HepG2 (cell line): ENCODE data around the gene RHOBTB1. TPM values are rescaled to one million over a fixed set of nuclear protein-coding genes. Genes with fewer than 3 reads are reported as not detected.
A peak's percentile ranks its signal among the peaks of the same experiment; 100 is the strongest.

Source experiments
- ATAC-seq: fragments of 200-7000 bp; cut with Tn5 transposase; 3 replicates; pipeline ENCODE4 v1.9.1; 2020; ENCODE audit warnings: mild to moderate bottlenecking, moderate library complexity
- BruUV-seq: library from RNA; stranded (reverse); fragments of 400-500 nt; replicated peaks from 2 replicates; lab custom pipeline; 2021; lab: Mats Ljungman, UMichigan
- CTCF ChIA-PET: fragments of 300-600 bp; formaldehyde crosslinking; extraction: SDS; loops from one replicate; lab custom pipeline; 2021; ENCODE audit warnings: low total read pairs, inconsistent platforms, low intra/inter-chr PET ratio; lab: Yijun Ruan, JAX
- POLR2A ChIA-PET: fragments of 350-600 bp; sonication (Branson Sonifier 250); formaldehyde crosslinking; loops from one replicate; lab custom pipeline; 2020; ENCODE audit warnings: antibody characterized with exemption, inconsistent platforms; lab: Yijun Ruan, JAX
- DNase-seq: peaks from one replicate; pipeline ENCODE4 v3.0.0-alpha.2; 2015; ENCODE audit warnings: low spot score
- FAIRE-seq: peaks from 3 replicates; lab custom pipeline; 2011; peaks lifted over from hg19 to GRCh38; lab: Jason Lieb, UNC
- H2AFZ ChIP-seq: one replicate; pipeline ENCODE4 v1.6.1; 2011; ENCODE audit warnings: low read length, inconsistent platforms
- H3K27ac ChIP-seq: fragments of 300-600 bp; 3 replicates; pipeline ENCODE4 v1.8.0; 2011; ENCODE audit warnings: mixed run types, mild to moderate bottlenecking, mixed read lengths, low read length, inconsistent platforms; ENCODE audit not compliant: insufficient read depth; ENCODE audit errors: extremely low read length
- H3K27me3 ChIP-seq, 2 experiments: fragments of 200-600 bp in 1 of 2; 2 replicates in 1 of 2; 3 replicates in 1 of 2; pipeline versions ENCODE4 v1.6.0 to v1.8.0; 2011; ENCODE audit warnings: low read length in 2 of 2, mild to moderate bottlenecking in 2 of 2, moderate library complexity in 2 of 2, inconsistent platforms in 1 of 2; ENCODE audit not compliant: insufficient read depth in 2 of 2, control insufficient read depth in 1 of 2
- H3K36me3 ChIP-seq, 2 experiments: fragments of 200-600 bp in 1 of 2; replicated peaks in 1 of 2; 2 replicates in 1 of 2; 3 replicates in 1 of 2; pipeline versions ENCODE4 v1.5.1 to v1.8.0; 2011; ENCODE audit warnings: low read length in 2 of 2, inconsistent platforms in 1 of 2; ENCODE audit not compliant: insufficient read depth in 2 of 2, control insufficient read depth in 1 of 2
- H3K4me1 ChIP-seq: 2 replicates; pipeline ENCODE4 v1.5.1; 2012; ENCODE audit warnings: low read length, inconsistent platforms; ENCODE audit not compliant: insufficient read depth
- H3K4me2 ChIP-seq: 2 replicates; pipeline ENCODE4 v1.6.0; 2011; ENCODE audit warnings: low read depth, low read length, inconsistent platforms
- H3K4me3 ChIP-seq, 3 experiments: fragments of 200-600 bp in 1 of 3; sonication (generic), shearing (Covaris generic) in 1 of 3; replicated peaks in 1 of 3; 2 replicates each; pipeline ENCODE4 v1.5.1; 2011 to 2016; ENCODE audit warnings: low read length in 3 of 3, inconsistent platforms in 2 of 3, low read depth in 2 of 3, mild to moderate bottlenecking in 2 of 3, control low read depth in 1 of 3, mixed read lengths in 1 of 3; ENCODE audit not compliant: insufficient read depth in 1 of 3
- H3K79me2 ChIP-seq: one replicate; pipeline ENCODE4 v1.6.1; 2011; ENCODE audit warnings: low read length, inconsistent platforms; ENCODE audit not compliant: insufficient read depth
- H3K9ac ChIP-seq: 2 replicates; pipeline ENCODE4 v1.6.0; 2011; ENCODE audit warnings: mild to moderate bottlenecking, low read depth, low read length, inconsistent platforms; ENCODE audit not compliant: insufficient read depth
- H3K9me3 ChIP-seq: 2 replicates; pipeline ENCODE4 v1.5.1; 2012; ENCODE audit warnings: mild to moderate bottlenecking, low read length
- H4K20me1 ChIP-seq: 2 replicates; pipeline ENCODE4 v1.6.0; 2011; ENCODE audit warnings: inconsistent platforms, mild to moderate bottlenecking, low read length, moderate library complexity; ENCODE audit not compliant: insufficient read depth
- ARID5B ChIP-seq: IDR thresholded peaks from 2 replicates; pipeline ENCODE4 v1.4.0; 2020; ENCODE audit warnings: mild to moderate bottlenecking, missing genetic modification reagents
- CTCF ChIP-seq: sonication (generic); formaldehyde crosslinking; IDR thresholded peaks from 2 replicates; pipeline ENCODE4 v1.5.0; 2020; ENCODE audit warnings: mild to moderate bottlenecking, missing genetic modification reagents, moderate library complexity
- EP300 ChIP-seq, 3 experiments: sonication (generic) in 1 of 3; formaldehyde crosslinking in 1 of 3; IDR thresholded peaks; 2 replicates each; pipeline versions ENCODE4 v1.5.1 to v1.6.1; 2011 to 2020; ENCODE audit warnings: low read depth in 2 of 3, low read length in 2 of 3, borderline replicate concordance in 1 of 3, improper control_type of control experiment in 1 of 3, mild to moderate bottlenecking in 1 of 3, missing genetic modification reagents in 1 of 3, moderate library complexity in 1 of 3
- FOXA3 ChIP-seq: IDR thresholded peaks from 2 replicates; pipeline ENCODE4 v1.6.1; 2016; ENCODE audit warnings: missing genetic modification reagents, missing compliant biosample characterization
- GPN1 ChIP-seq: sonication (generic); formaldehyde crosslinking; IDR thresholded peaks from 2 replicates; pipeline ENCODE4 v1.5.1; 2020; ENCODE audit warnings: missing genetic modification reagents, borderline replicate concordance
- HIC2 ChIP-seq: sonication (generic); formaldehyde crosslinking; IDR thresholded peaks from 2 replicates; pipeline ENCODE4 v1.9.0; 2022; ENCODE audit warnings: low read depth, missing genetic modification reagents
- HOMEZ ChIP-seq: IDR thresholded peaks from 2 replicates; pipeline ENCODE4 v1.6.1; 2016; ENCODE audit warnings: low read depth
- SKIL ChIP-seq: sonication (generic); formaldehyde crosslinking; IDR thresholded peaks from 2 replicates; pipeline ENCODE4 v1.8.0; 2022; ENCODE audit warnings: missing genetic modification reagents, mild to moderate bottlenecking, moderate library complexity, borderline replicate concordance
- TCF7 ChIP-seq: sonication (generic); IDR thresholded peaks from 2 replicates; pipeline ENCODE4 v1.6.1; 2016; ENCODE audit warnings: antibody characterized with exemption, low read depth
- ZFP62 ChIP-seq: sonication (generic); formaldehyde crosslinking; IDR thresholded peaks from 2 replicates; pipeline ENCODE4 v1.4.0; 2020; ENCODE audit warnings: missing genetic modification reagents
- ZNF776 ChIP-seq: sonication (generic); formaldehyde crosslinking; IDR thresholded peaks from 2 replicates; pipeline ENCODE4 v1.4.0; 2020; ENCODE audit warnings: mild to moderate bottlenecking, missing genetic modification reagents
- WGBS: methylation state at CpG from one replicate; pipeline ENCODE4 v1.1.6; 2017; ENCODE audit warnings: low lambda C conversion rate; 5-methylcytosine and 5-hydroxymethylcytosine counted together
- in situ Hi-C: cut with HindIII; loops from 2 replicates; pipeline ENCODE4 v1.10.0; 2017; ENCODE audit warnings: low pct_unique_long_range_greater_than_20kb; ENCODE audit not compliant: extremely low pct_ligation_motif_present
- intact Hi-C: fragments of 100-400 bp; cut with micrococcal nuclease; formaldehyde crosslinking; loops from one replicate; pipeline ENCODE4 v1.10.0; 2022; ENCODE audit not compliant: unreplicated experiment
- polyA plus RNA-seq, 8 experiments: library from polyadenylated mRNA; depleted of rRNA in 3 of 8; stranded (reverse) in 7 of 8; unstranded in 1 of 8; fragments of >200 nt; fragmentation: Illumina TruSeq in 4 of 8; extraction: Trizol in 4 of 8; gene quantifications; 2 replicates each; pipeline versions ENCODE4 v1.2.1 to v1.2.3, GENCODE V29; 2011 to 2016; ENCODE audit warnings: low read depth in 4 of 8, missing spikeins in 1 of 8, mixed read lengths in 1 of 8; ENCODE audit not compliant: insufficient read depth in 1 of 8
- total RNA-seq, 5 experiments: library from RNA; depleted of rRNA; stranded (reverse); fragments of >200 nt; fragmentation: Illumina TruSeq; extraction: Trizol; gene quantifications; 2 replicates each; pipeline ENCODE4 v1.2.3, GENCODE V29; 2016; ENCODE audit warnings: low read depth in 1 of 5

RHOBTB1 gene
- total and polyA plus RNA-seq, 2 of the 13 experiments (the other 11 are each of a cell fraction or from before 2014, with no cell fraction given) = 18.8 to 59.5 TPM

GRCh38 chr10:60901561-60902235 lies 42.3 kb downstream of the RHOBTB1 start:
- Histone ChIP-seq H3K4me1 (peaks cover 30% of the 10 kb centered on the region), H3K27me3 (no peaks in the 10 kb centered on the region), H3K79me2 (no peaks in the 10 kb centered on the region), H3K27ac (no peak overlapping the region), H3K9ac (no peak overlapping the region), H3K36me3 (peaks cover 6 to 16% of the 10 kb centered on the region in 2 experiments; a peak in 4 of 5 replicates), H3K4me3 (no peak overlapping the region), H4K20me1 (no peaks in the 10 kb centered on the region), H3K9me3 (no peaks in the 10 kb centered on the region), H2AFZ (no peak overlapping the region), H3K4me2 (no peak overlapping the region)
- 98% methylated on average over 6 of the region's 6 CpGs for WGBS
- in situ Hi-C loops = no loop called here
- ChIA-PET CTCF (no interaction called here), POLR2A (no interaction called here)
- FAIRE-seq = no peak
- DNase-seq = no peak
- intact Hi-C loops = no loop called here
- no peak; the same call in 2 of the 3 replicates for ATAC-seq
- no TSS peak for BruUV-seq
- TF ChIP-seq ZFP62 (CRISPR knock-in tag) (no peak), CTCF (CRISPR knock-in tag) (no peak), GPN1 (no peak), ZNF776 (CRISPR knock-in tag) (no peak), HOMEZ (CRISPR knock-in tag) (no peak), TCF7 (no peak), ARID5B (CRISPR knock-in tag) (peak; percentile 21; the same call in 1 of the 2 replicates), SKIL (CRISPR knock-in tag) (no peak), FOXA3 (CRISPR knock-in tag) (peak; percentile 28; the same call in 1 of the 2 replicates), HIC2 (CRISPR knock-in tag) (no peak), EP300 (IDR thresholded peaks at IDR 0.05; ENCODE audit: low read depth in 2 of 2, low read length in 2 of 2) (peak in 1 of 2 experiments; percentile 27; a peak in 1 of 4 replicates), EP300 (CRISPR knock-in tag; IDR thresholded peaks at IDR 0.05; ENCODE audit: borderline replicate concordance) (no peak)
